ENCODE measurements around the gene FANCC.

- TF ChIP-seq CTCF (IDR thresholded peaks at IDR 0.05 in 2 of 3, conservative IDR thresholded peaks at IDR 0.05 in 1 of 3; ENCODE audit: borderline replicate concordance in 1 of 3, insufficient read depth in 1 of 3, low read depth in 2 of 3, low read length in 2 of 3), result no peak
- no peak for TF ChIP-seq POLR2AphosphoS5 (IDR thresholded peaks at IDR 0.05; ENCODE audit: low read depth, low read length)
- TF ChIP-seq EZH2 (IDR thresholded peaks at IDR 0.05), result no peak
- TF ChIP-seq ELF1 (IDR thresholded peaks at IDR 0.05; ENCODE audit: borderline replicate concordance, low read depth), result no peak
- TF ChIP-seq CEBPB (IDR thresholded peaks at IDR 0.05; ENCODE audit: low read depth), result no peak
- no peak for TF ChIP-seq EZH2phosphoT487 (IDR thresholded peaks at IDR 0.05; ENCODE audit: borderline replicate concordance)
- TF ChIP-seq TCF7L2 (IDR thresholded peaks at IDR 0.05; ENCODE audit: borderline replicate concordance, extremely low read depth, insufficient read depth, insufficient read length), result no peak
Observed at GRCh38 chr9:95049761-95050160, 267.7 kb downstream of the FANCC start.
